ENCODE measurements around the gene PSME2. TPM values are rescaled to one million over a fixed set of nuclear protein-coding genes. Genes with fewer than 3 reads are reported as not detected.

The PSME2 gene
- total RNA-seq, 1 experiment from 2014 or later: 142 TPM

DNA sequence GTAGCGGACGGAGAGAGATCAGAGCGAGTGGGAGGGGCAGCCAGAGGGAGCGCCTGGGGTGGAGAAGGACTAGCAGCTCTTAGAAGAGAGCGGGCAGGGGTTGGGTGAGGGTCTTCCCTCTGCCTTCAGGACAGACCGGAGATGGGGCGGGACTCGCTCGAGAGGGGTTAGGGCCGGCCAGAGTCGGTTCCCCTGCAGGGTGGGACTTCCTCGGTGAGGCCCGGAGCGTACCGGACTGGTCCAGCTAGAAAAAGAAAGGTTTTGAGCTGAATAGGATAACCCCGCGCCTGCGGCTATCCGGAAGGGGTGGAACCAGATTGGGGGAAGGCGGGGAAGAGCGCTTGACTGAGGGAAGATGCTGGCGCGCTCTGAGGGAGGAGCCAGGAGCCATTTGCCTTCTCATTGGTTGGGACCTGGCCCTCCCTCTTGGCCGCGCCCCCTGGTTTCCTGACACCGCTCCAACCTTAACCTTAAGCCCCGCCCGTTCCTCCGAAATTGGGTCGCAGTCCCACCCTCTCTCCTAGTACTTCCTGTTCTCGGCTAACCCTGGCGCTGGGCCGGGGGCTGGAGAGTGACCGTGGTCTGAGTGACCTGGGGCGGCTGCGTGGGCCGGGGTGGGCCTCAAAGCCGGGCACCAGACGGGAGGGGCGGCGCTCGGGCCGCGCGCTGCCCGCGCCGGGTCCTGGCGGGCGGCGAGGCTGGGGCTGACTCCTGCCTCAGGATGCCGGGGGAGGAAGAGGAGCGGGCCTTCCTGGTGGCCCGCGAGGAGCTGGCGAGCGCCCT is 759 bp upstream of the PSME2 start, which contains the start of gene RNF31:
TSS of gene RNF31 (plus strand) at position 521 of the 783 bp plus-strand sequence. CDS start at position 722, 201 bp downstream.
- H3K27me3 Mint-ChIP-seq (ENCODE audit: insufficient read depth, unreplicated experiment): no peaks in the 10 kb centered on the region
- no peaks in the 10 kb centered on the region for H3K27me3 ChIP-seq (replicated peaks; ENCODE audit: control insufficient read depth, insufficient read depth, low read length)
- peak within 1 kb of the TSS; percentile 92 for H3K4me3 Mint-ChIP-seq (ENCODE audit: unreplicated experiment)
- no peaks in the 10 kb centered on the region for H3K9me3 ChIP-seq
- H3K36me3 Mint-ChIP-seq (ENCODE audit: insufficient read depth, unreplicated experiment): peaks cover 52% of the 10 kb centered on the region
- BruUV-seq (replicated peaks): no TSS peak
- CTCF ChIA-PET: interaction anchor here (0.6 to 4.1 kb wide), 12 partner anchors 11 to 185 kb away, joined by 3 to 47 read pairs (median 6); partner anchors contain the start of genes CHMP4A, CIDEB, DCAF11 and IRF9
- peak in 1 of 2 experiments; percentile 15 for TF ChIP-seq CTCF (IDR thresholded peaks at IDR 0.05; ENCODE audit: insufficient read depth in 1 of 2, low read depth in 1 of 2, low read length in 1 of 2, severe bottlenecking in 1 of 2, unreplicated experiment in 1 of 2)
- no peaks in the 10 kb centered on the region for H3K9me3 Mint-ChIP-seq (ENCODE audit: unreplicated experiment)
- H3K4me1 Mint-ChIP-seq (ENCODE audit: low read depth, unreplicated experiment): peaks cover 14% of the 10 kb centered on the region
- intact Hi-C loops (cut with micrococcal nuclease; ENCODE audit: unreplicated experiment): loop anchor here (1.0 kb wide), 4 partner anchors 11 to 41 kb away; partner anchors contain the start of genes IPO4, IRF9 and PSME1
- peak within 1 kb of the TSS; percentile 65 for H3K27ac Mint-ChIP-seq (ENCODE audit: unreplicated experiment)
- POLR2A ChIA-PET: interaction anchor here (0.8 to 2.8 kb wide), 10 partner anchors 11 to 95 kb away, joined by 4 to 46 read pairs (median 10); partner anchors contain the start of genes CHMP4A, DCAF11, IPO4 and IRF9
- H3K36me3 ChIP-seq (ENCODE audit: control insufficient read depth, insufficient read depth, low read length): peaks cover 5% of the 10 kb centered on the region; the same call in 1 of the 2 replicates
- H3K4me1 ChIP-seq: peaks cover 6% of the 10 kb centered on the region
- peak within 1 kb of the TSS; percentile 95 for H3K4me3 ChIP-seq (ENCODE audit: low read depth, low read length)
- DNase-seq: peak; percentile 97 to 98

- H3K4me1 Mint-ChIP-seq (ENCODE audit: low read depth, unreplicated experiment): peaks cover 18% of the 10 kb centered on the region
- intact Hi-C loops (cut with micrococcal nuclease; ENCODE audit: unreplicated experiment): loop anchor here (1.0 kb wide), 2 partner anchors 31 to 42 kb away; partner anchors contain the start of gene IPO4
- H3K4me3 ChIP-seq (ENCODE audit: low read depth, low read length): peak overlapping the region; percentile 95
- no peaks in the 10 kb centered on the region for H3K9me3 ChIP-seq
- H3K4me3 Mint-ChIP-seq (ENCODE audit: unreplicated experiment): peak overlapping the region; percentile 92
- ChIA-PET CTCF (interaction anchor here (1.0 to 4.1 kb wide), 7 partner anchors 10 to 186 kb away, joined by 4 to 47 read pairs (median 8); partner anchors contain the start of genes DCAF11, IRF9, NRL and PSME1), POLR2A (interaction anchor here (1.1 to 2.8 kb wide), 7 partner anchors 9 to 97 kb away, joined by 6 to 46 read pairs (median 14); partner anchors contain the start of genes CHMP4A, DCAF11, IRF9 and NRL)
- peaks cover 47% of the 10 kb centered on the region for H3K36me3 Mint-ChIP-seq (ENCODE audit: insufficient read depth, unreplicated experiment)
- BruUV-seq (replicated peaks): TSS peak; percentile 55
- H3K9me3 Mint-ChIP-seq (ENCODE audit: unreplicated experiment): no peaks in the 10 kb centered on the region
- H3K27ac Mint-ChIP-seq (ENCODE audit: unreplicated experiment): peak overlapping the region; percentile 65
- TF ChIP-seq CTCF (IDR thresholded peaks at IDR 0.05; ENCODE audit: insufficient read depth in 1 of 2, low read depth in 1 of 2, low read length in 1 of 2, severe bottlenecking in 1 of 2, unreplicated experiment in 1 of 2): no peak
- peaks cover 5% of the 10 kb centered on the region; the same call in 1 of the 2 replicates for H3K36me3 ChIP-seq (ENCODE audit: control insufficient read depth, insufficient read depth, low read length)
- no peaks in the 10 kb centered on the region for H3K27me3 ChIP-seq (replicated peaks; ENCODE audit: control insufficient read depth, insufficient read depth, low read length)
- H3K27me3 Mint-ChIP-seq (ENCODE audit: insufficient read depth, unreplicated experiment): no peaks in the 10 kb centered on the region
- peaks cover 6% of the 10 kb centered on the region for H3K4me1 ChIP-seq
- no peak for DNase-seq
Observed at GRCh38 chr14:24145690-24146452, 539 bp downstream of the PSME2 start.
